Stimulated activated CD8-positive, alpha-beta memory T cell treated with anti-CD3 and anti-CD28 coated beads, Interleukin-7, amount 100 ng/mL, for 1 hour (primary cell): Measurements from ENCODE around the gene PANX2.

ENCODE experiments used
- DNase-seq, 2 donors: peaks; one replicate each; pipeline ENCODE4 v3.0.0-alpha.2; 2020; ENCODE audit warnings: low read depth in 2 of 2

PANX2 gene

GRCh38 chr22:50169774-50170341 is 673 bp upstream of the PANX2 start:
- no peak for DNase-seq

GRCh38 chr22:50171319-50171964 is 911 bp downstream of the PANX2 start:
- no peak for DNase-seq

DNA sequence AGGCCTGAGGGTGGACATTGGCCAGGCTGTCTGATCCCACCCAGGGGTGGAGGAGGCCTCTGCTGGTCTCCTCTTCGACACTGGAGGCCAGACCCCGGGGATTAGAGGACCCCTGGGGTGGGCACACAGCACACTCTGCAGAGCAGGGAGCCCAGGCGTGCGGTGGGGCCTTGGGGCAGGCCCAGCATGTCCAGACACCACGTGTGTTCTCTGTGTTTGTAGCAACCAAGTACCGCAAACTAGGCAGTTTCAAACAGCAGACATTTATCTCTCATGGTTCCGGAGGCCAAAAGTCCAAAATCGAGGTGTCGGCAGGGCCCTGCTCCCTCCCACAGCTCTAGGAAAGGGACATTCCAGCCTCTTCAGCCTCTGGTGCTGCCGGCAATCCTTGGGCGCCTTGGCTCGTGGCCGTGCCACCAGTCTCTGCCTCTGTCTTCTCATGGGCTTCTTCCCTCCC is 1.5 kb downstream of the PANX2 start:
- no peak for DNase-seq

GRCh38 chr22:50173311-50173982 is 2.9 kb downstream of the PANX2 start:
- DNase-seq = no peak

DNA sequence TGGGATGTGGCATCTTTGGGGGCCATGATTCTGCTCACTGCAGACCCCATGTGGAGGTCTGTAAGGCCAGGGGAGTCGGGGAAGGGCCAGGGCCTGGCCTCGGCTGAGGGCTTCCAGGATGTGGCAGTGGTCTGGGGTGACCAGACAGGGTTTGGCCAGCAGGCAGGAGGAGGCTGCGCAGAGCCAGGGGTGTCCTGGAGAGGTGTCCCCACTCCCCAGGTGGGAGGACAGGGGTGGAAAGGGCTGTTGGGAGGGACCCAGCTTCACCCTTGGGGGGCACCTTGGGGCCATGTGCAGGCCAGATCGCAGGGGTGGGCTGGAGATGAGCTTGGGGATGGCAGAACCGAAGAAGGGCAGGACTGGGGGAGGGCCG is 3.4 kb downstream of the PANX2 start:
- no peak for DNase-seq

- DNase-seq = no peak
Measured at GRCh38 chr22:50174382-50175190, 4.1 kb downstream of the PANX2 start.

- no peak for DNase-seq
Measured at GRCh38 chr22:50175191-50175461, 4.6 kb downstream of the PANX2 start.

DNA sequence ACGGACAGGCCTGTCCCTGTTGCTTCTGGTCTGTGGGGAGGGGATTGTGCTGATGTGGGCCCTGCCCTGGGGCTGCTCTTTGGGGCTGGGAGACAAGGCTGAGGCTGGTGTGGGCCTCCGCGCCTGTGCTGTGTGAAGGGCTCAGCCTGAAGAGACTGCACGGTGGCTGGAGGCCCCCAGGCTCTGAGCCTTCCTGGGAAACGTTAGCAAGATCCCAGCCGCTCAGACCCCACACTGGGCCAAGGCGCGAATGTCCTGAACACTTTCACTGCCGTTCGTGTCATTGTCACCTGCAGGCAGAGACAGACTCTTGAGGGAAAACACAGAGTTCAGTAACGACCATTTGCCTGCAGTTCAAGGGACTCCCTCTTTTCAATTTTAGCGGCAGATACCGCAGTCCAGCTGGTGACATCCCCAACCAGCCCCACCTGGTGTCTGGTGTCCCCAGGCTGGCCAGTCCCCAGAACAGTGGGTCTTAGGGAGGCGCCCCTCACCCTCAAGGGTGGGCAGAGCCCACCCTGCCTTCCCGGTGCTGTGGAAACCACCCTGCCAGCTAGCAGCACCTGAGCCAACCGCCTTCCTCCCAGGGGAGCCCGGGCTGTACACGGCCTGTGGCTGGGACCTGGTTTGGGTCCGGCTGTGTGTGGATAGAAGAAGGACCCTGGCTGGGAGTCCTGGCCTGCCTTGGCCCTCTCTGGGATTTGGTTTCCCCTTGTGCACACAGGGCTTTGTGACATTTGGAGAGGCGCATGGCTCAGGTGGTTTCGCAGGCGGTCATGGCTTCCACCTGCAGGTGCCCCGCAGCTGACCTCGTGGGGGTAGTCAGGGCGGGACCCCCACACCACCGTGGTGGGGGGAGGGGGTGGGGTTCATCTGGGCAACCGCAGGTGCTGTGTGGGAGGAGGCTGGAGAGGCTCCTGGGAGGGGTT is 5.7 kb downstream of the PANX2 start:
- DNase-seq = no peak

- DNase-seq = no peak
Measured at GRCh38 chr22:50176850-50177536, 6.5 kb downstream of the PANX2 start.

GRCh38 chr22:50177537-50178470 is 7.3 kb downstream of the PANX2 start:
- no peak for DNase-seq

- no peak for DNase-seq
Measured at GRCh38 chr22:50178471-50178864, 7.9 kb downstream of the PANX2 start.

DNA sequence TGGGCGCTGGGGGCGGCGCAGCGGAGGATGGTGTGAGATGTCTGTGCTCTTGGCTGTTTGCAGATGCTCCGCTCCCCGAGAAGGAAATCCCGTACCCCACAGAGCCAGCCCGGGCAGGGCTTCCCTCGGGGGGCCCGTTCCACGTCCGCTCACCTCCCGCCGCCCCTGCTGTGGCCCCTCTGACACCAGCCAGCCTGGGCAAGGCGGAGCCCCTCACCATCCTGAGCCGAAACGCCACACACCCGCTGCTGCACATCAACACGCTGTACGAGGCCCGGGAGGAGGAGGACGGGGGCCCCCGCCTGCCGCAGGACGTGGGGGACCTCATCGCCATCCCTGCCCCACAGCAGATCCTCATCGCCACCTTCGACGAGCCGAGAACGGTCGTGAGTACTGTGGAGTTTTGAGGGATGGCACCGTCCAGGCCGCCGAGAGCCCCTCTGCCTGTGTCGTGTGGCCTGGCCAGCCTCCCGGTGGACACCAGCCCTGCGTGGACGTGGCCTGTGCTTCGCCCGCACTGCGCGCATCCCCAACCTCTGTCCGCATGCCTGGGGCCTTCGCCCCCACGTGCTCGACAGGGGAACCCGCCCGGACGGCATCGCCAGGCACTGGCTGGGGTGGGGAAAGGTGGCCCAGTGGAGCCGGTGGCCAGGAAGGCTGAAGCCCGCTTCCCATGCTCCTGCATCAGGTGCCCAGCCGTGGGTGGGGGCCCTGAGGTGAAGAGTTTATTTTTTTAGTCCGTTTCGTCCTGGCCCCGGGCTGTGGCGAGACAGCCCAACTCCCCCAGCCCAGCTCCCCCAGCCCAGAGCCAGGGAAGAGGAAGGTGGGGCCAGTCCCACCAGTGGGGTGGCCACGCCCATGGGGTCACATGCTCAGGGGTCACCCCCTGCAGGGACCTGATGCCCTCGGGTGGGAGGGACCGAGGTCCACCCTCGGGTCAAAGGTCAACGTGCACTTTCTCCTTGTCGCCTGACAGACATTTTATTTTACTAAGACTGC is 8.6 kb downstream of the PANX2 start:
- DNase-seq = no peak

- no peak for DNase-seq
Measured at GRCh38 chr22:50179937-50180726, 9.6 kb downstream of the PANX2 start.

DNA sequence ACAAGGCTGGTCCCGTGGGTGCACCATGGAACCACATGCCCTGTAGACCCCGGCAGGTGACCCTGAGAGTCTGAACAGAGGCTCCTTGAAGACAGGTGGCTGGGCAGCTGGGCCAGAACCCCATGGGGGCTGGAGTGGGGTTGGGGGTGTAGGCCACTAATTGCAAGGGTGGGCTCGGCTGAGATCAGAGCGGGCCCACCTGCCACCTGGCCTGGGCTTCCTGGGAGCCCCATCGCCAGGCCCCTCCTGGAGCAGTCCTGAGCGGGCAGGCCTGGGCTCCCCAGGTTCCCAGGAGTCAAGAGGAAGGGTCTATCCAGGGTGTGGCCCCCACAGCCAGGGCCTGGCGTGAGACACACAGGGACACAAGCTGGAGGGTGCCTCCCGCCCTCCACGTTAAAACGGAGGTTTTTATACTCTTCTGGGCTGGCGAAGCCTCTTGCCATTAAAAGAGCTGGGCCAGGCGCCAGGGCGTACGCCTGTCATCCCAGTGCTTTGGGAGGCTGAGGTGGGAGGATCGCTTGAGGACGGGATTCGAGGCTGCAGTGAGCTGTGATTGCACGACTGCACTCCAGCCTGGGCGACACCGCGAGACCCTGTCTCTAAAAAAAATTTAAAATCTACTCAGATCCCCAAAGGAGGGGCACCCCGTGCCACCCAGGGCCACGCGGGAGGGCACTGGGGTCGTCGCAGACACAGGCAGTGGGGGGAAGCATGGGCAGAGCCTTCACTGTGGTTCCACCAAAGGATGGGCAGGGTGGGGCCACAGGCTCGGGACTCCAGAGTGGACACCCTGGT is 10.4 kb downstream of the PANX2 start:
- DNase-seq = no peak

- no peak for DNase-seq
Measured at GRCh38 chr22:50182176-50183081, 11.9 kb downstream of the PANX2 start.
